MM.1S (cell line): ENCODE measurements around the gene KLHL25.

Experiments
- DNase-seq: peaks from one replicate; pipeline ENCODE4 v3.0.0-alpha.2; 2015
- H2AFZ ChIP-seq: fragments of 300-600 bp; sonication (generic); 2 replicates; pipeline ENCODE4 v1.6.0; 2016; ENCODE audit warnings: antibody characterized with exemption, low read length
- H3F3A ChIP-seq: fragments of 300-600 bp; sonication (generic); 2 replicates; pipeline ENCODE4 v1.6.1; 2016; ENCODE audit warnings: mild to moderate bottlenecking, antibody characterized with exemption, low read length, moderate library complexity, mixed read lengths; ENCODE audit not compliant: insufficient read depth
- H3K27ac ChIP-seq: fragments of 300-600 bp; sonication (generic); 2 replicates; pipeline ENCODE4 v1.5.1; 2016; ENCODE audit warnings: mild to moderate bottlenecking, low read length
- H3K27me3 ChIP-seq: fragments of 300-600 bp; sonication (generic); replicated peaks from 2 replicates; pipeline ENCODE4 v1.6.0; 2016; ENCODE audit warnings: low read length; ENCODE audit not compliant: insufficient read depth
- H3K36me3 ChIP-seq: fragments of 300-600 bp; sonication (generic); replicated peaks from 2 replicates; pipeline ENCODE4 v1.6.1; 2016; ENCODE audit warnings: mild to moderate bottlenecking, low read length, mixed read lengths; ENCODE audit not compliant: insufficient read depth
- H3K4me1 ChIP-seq: fragments of 300-600 bp; sonication (generic); 2 replicates; pipeline ENCODE4 v1.6.1; 2016; ENCODE audit warnings: low read length, mixed read lengths
- H3K4me2 ChIP-seq: fragments of 300-600 bp; sonication (generic); 2 replicates; pipeline ENCODE4 v1.6.0; 2016; ENCODE audit warnings: low read depth, low read length
- H3K4me3 ChIP-seq: fragments of 300-600 bp; sonication (generic); 2 replicates; pipeline ENCODE4 v1.5.1; 2016; ENCODE audit warnings: low read length, mixed read lengths
- H3K79me2 ChIP-seq: fragments of 300-600 bp; sonication (generic); 2 replicates; pipeline ENCODE4 v1.6.1; 2016; ENCODE audit warnings: mixed run types, low read length, mixed read lengths
- H3K9ac ChIP-seq: fragments of 300-600 bp; sonication (generic); 2 replicates; pipeline ENCODE4 v1.6.1; 2016; ENCODE audit warnings: low read length, mixed read lengths
- H3K9me2 ChIP-seq: fragments of 300-600 bp; sonication (generic); replicated peaks from 2 replicates; pipeline ENCODE4 v1.6.1; 2016; ENCODE audit warnings: mild to moderate bottlenecking, low read length, mixed read lengths; ENCODE audit not compliant: insufficient read depth
- H3K9me3 ChIP-seq: fragments of 300-600 bp; sonication (generic); replicated peaks from 2 replicates; pipeline ENCODE4 v1.6.1; 2016; ENCODE audit warnings: mild to moderate bottlenecking, low read length, mixed read lengths; ENCODE audit not compliant: insufficient read depth
- H4K20me1 ChIP-seq: fragments of 300-600 bp; sonication (generic); 2 replicates; pipeline ENCODE4 v1.6.1; 2016; ENCODE audit warnings: mild to moderate bottlenecking, low read length, moderate library complexity, mixed read lengths; ENCODE audit not compliant: insufficient read depth
- EZH2 ChIP-seq: fragments of 300-600 bp; sonication (generic); optimal IDR thresholded peaks from 2 replicates; pipeline ENCODE3; 2017; ENCODE audit warnings: low read depth, mild to moderate bottlenecking, antibody characterized with exemption, low read length, mixed read lengths
- EZH2phosphoT487 ChIP-seq: fragments of 300-600 bp; sonication (generic); IDR thresholded peaks from 2 replicates; pipeline ENCODE4 v1.6.1; 2018; ENCODE audit warnings: antibody characterized with exemption, low read length
- TF ChIP-seq, protein P1 (sequence below): fragments of 300-600 bp; sonication (generic); IDR thresholded peaks from 2 replicates; pipeline ENCODE4 v1.5.1; 2016; ENCODE audit warnings: antibody characterized with exemption, low read length, mixed read lengths

Gene KLHL25

DNA sequence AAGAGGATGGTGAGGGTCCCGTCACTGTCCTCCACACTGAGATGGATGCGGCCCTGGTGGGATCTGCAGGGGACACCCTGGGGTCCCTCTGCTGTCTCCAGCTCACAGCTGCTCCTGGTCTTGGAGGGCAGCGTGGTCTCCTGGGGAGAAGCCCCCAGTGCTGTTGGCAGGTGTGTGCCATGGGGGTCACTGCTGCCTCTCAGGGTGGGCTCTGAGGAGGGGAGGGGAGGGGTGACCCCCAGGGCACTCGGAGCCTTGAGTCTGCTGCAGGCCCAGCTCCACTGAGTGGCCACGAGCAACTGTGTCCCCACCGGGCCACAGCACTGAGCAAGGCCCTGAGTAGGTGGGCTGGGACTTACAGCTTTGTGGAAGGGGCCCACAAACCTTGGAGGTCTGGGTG is 34.7 kb downstream of the KLHL25 start:
- Histone ChIP-seq H3K27ac (no peak overlapping the region), H3K79me2 (no peaks in the 10 kb centered on the region), H3K9me2 (no peaks in the 10 kb centered on the region), H3K4me1 (no peaks in the 10 kb centered on the region), H3K27me3 (no peaks in the 10 kb centered on the region), H2AFZ (no peak overlapping the region), H3K36me3 (no peaks in the 10 kb centered on the region), H3K4me2 (no peak overlapping the region), H3K9me3 (no peaks in the 10 kb centered on the region), H3F3A (no peaks in the 10 kb centered on the region), H4K20me1 (no peaks in the 10 kb centered on the region), H3K4me3 (no peak overlapping the region), H3K9ac (no peak overlapping the region)
- TF ChIP-seq EZH2 (no peak), EZH2phosphoT487 (no peak)
- TF ChIP-seq, protein P1, sequence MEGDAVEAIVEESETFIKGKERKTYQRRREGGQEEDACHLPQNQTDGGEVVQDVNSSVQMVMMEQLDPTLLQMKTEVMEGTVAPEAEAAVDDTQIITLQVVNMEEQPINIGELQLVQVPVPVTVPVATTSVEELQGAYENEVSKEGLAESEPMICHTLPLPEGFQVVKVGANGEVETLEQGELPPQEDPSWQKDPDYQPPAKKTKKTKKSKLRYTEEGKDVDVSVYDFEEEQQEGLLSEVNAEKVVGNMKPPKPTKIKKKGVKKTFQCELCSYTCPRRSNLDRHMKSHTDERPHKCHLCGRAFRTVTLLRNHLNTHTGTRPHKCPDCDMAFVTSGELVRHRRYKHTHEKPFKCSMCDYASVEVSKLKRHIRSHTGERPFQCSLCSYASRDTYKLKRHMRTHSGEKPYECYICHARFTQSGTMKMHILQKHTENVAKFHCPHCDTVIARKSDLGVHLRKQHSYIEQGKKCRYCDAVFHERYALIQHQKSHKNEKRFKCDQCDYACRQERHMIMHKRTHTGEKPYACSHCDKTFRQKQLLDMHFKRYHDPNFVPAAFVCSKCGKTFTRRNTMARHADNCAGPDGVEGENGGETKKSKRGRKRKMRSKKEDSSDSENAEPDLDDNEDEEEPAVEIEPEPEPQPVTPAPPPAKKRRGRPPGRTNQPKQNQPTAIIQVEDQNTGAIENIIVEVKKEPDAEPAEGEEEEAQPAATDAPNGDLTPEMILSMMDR: no peak
- no peak for DNase-seq

DNA sequence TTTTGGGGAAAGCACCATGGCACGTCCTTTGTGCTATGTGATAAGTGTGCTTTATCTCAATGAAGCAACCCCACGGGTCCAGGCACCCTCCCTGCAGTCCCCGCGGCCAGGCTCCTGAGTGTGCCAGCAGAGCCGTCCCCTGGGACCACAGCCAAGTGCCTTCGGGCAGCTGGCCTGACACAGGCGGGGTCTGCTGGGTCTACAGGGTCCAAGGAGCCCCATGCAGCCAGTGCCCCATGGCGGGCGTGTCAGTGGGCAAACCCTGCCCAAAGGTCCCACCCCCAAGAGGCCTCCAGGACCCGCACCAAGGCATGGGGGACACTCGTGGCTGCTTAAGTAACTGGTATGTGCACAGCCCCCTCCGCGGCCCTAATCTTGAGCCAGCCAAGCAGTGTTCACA is 35.3 kb downstream of the KLHL25 start:
- no peaks in the 10 kb centered on the region for H3K27me3 ChIP-seq
- H3K27ac ChIP-seq: no peak overlapping the region
- H3F3A ChIP-seq: no peaks in the 10 kb centered on the region
- no peak overlapping the region for H3K4me3 ChIP-seq
- no peak overlapping the region for H3K4me2 ChIP-seq
- TF ChIP-seq EZH2phosphoT487 (no peak), EZH2 (no peak)
- TF ChIP-seq, protein P1: no peak
- no peak overlapping the region for H3K9ac ChIP-seq
- no peak for DNase-seq
- no peak overlapping the region for H2AFZ ChIP-seq
- no peaks in the 10 kb centered on the region for H3K9me3 ChIP-seq
- no peaks in the 10 kb centered on the region for H3K79me2 ChIP-seq
- no peaks in the 10 kb centered on the region for H3K4me1 ChIP-seq
- no peaks in the 10 kb centered on the region for H4K20me1 ChIP-seq
- no peaks in the 10 kb centered on the region for H3K36me3 ChIP-seq
- H3K9me2 ChIP-seq: no peaks in the 10 kb centered on the region

- H3F3A ChIP-seq: no peaks in the 10 kb centered on the region
- no peaks in the 10 kb centered on the region for H3K9me3 ChIP-seq
- H4K20me1 ChIP-seq: no peaks in the 10 kb centered on the region
- H3K4me2 ChIP-seq: no peak overlapping the region
- no peaks in the 10 kb centered on the region for H3K4me1 ChIP-seq
- no peak for TF ChIP-seq EZH2
- TF ChIP-seq EZH2phosphoT487: no peak
- TF ChIP-seq, protein P1: no peak
- no peaks in the 10 kb centered on the region for H3K36me3 ChIP-seq
- H2AFZ ChIP-seq: no peak overlapping the region
- H3K79me2 ChIP-seq: no peaks in the 10 kb centered on the region
- no peak overlapping the region for H3K9ac ChIP-seq
- H3K27me3 ChIP-seq: no peaks in the 10 kb centered on the region
- DNase-seq: no peak
- no peak overlapping the region for H3K4me3 ChIP-seq
- no peak overlapping the region for H3K27ac ChIP-seq
- no peaks in the 10 kb centered on the region for H3K9me2 ChIP-seq
Measured at GRCh38 chr15:85758655-85758978, 36.1 kb downstream of the KLHL25 start.
